HG03432 (cell line): ENCODE measurements around the gene CDH13.

Experiments used
- ATAC-seq: cut with Tn5 transposase; IDR thresholded peaks from one replicate; pipeline ENCODE4 v1.9.1; 2021; ENCODE audit warnings: mild to moderate bottlenecking, moderate library complexity; ENCODE audit not compliant: unreplicated experiment

The CDH13 gene

DNA sequence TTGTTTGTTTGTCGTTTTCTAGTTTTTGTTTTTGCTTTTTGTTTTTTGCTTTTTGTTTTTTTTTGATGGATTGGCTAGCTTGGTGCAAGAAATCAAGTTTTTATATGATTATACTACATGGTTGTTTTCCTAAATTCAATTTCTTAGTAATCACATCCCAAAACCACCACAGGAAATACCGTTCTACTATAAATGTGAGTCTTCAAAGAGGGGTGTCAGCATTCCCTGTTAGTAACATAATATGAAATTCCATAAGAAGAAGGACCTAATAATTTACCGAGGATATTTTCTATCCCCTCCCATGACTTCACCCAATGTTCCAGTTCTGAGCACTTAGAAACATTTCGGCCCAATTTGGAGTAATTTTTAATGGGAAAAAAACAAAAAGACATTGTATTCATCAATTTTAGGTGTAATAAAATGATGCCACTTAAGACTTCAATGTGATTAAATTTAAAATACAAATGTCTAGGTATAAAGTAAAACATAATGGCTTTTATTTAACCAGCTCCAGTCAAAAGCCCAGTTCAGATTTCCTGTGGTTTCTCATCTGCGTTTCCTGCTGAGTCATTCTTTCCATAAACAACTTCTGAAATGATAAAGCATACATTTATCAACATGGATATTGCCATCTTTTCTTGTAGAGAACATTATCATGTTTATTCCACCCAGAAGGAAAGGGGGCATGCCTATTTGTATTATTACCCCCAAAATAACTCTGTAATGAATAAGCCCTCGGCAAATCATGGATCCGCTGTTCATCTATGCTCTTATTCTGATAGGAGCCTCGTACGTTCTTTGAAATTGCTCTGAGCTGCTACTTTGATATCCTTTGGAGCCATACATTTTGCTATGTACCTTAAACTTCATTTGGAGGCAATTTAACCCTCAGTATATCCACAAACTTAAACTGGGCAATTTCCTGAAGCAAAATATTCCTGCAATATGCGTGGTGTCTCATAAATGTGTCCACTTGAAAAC, 1209.1 kb downstream of the CDH13 start:
- ATAC-seq: no peak

GRCh38 chr16:83837566-83837965, 1210.8 kb downstream of the CDH13 start:
- ATAC-seq: no peak

- ATAC-seq: no peak
These were observed 1211.4 kb downstream of the CDH13 start for GRCh38 chr16:83838151-83838550.

- no peak for ATAC-seq
These were observed 1212.8 kb downstream of the CDH13 start for GRCh38 chr16:83839561-83839960.

- ATAC-seq: no peak
These were observed 1213.4 kb downstream of the CDH13 start for GRCh38 chr16:83840060-83840617.

- ATAC-seq: no peak
These were observed 1215.5 kb downstream of the CDH13 start for GRCh38 chr16:83842291-83842690.

GRCh38 chr16:83842756-83843507, 1216.2 kb downstream of the CDH13 start:
- ATAC-seq: no peak

DNA sequence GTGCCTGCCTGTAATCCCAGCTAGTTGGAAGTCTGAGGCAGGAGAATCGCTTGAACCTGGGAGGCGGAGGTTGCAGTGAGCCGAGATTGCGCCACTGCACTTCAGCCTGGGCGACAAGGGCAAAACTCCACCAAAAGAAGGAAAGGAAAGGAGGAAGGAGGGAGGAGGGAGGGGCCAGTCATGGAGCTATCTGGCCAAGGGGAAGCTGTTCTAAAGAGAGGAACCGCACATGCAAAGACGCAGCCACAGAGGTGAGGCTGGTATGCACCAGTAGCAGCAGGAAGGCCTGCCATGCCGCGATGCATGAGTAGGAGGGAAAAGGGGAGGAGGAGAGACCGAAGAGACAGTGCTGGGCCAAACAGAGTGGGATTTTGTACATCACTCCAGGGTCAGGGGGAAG, 1216.9 kb downstream of the CDH13 start:
- ATAC-seq: no peak

DNA sequence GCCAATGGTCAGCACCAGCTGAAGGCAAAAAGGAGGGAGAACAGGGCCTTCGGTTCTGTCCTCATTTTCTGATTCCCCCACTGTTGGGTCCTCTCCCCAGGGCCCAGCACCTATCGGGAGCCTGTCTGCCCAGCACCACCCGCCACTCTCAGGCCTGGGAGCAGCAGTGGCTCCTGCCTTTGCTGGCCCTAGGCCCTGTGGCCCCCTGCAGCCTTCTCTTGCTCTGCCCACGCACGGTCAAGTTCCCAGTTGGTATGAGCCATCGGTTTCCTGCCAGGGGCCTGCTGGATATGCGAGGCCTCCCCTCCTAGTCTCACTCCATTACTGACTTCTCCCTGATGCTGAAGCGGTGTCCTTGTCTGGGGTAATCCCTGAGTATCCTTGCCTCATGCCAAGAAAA, 1218.5 kb downstream of the CDH13 start:
- no peak for ATAC-seq

GRCh38 chr16:83847371-83848225, 1220.8 kb downstream of the CDH13 start:
- ATAC-seq: no peak

DNA sequence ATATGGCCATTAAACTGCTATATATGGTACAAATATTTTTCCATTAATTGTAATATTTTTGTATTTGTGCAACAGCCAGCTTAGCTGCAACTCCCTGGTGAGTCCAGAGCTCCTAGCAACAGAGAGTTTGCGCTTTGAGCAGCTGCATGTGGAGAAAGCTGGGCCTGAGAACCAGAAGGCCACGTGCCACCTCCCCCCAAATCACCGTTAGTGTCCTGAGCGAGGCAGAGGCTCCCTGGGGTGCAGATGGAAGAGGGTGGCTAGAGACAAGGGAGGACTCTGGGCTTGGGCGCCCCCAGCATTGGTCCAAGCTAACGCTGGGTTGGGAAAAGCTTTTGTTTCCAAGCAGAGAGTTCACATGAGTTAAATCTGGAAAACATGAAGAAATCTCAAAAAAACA, 1222.7 kb downstream of the CDH13 start:
- no peak for ATAC-seq
